Measurements from ENCODE around the gene KLHL29. TPM values are rescaled to one million over a fixed set of nuclear protein-coding genes. Genes with fewer than 3 reads are reported as not detected.

KLHL29 gene
- total RNA-seq, 1 donor from 2014 or later, result 17.5 TPM

GRCh38 chr2:23565814-23566213, 180.8 kb downstream of the KLHL29 start:
- H3K4me1 Mint-ChIP-seq (ENCODE audit: unreplicated experiment), result no peaks in the 10 kb centered on the region

DNA sequence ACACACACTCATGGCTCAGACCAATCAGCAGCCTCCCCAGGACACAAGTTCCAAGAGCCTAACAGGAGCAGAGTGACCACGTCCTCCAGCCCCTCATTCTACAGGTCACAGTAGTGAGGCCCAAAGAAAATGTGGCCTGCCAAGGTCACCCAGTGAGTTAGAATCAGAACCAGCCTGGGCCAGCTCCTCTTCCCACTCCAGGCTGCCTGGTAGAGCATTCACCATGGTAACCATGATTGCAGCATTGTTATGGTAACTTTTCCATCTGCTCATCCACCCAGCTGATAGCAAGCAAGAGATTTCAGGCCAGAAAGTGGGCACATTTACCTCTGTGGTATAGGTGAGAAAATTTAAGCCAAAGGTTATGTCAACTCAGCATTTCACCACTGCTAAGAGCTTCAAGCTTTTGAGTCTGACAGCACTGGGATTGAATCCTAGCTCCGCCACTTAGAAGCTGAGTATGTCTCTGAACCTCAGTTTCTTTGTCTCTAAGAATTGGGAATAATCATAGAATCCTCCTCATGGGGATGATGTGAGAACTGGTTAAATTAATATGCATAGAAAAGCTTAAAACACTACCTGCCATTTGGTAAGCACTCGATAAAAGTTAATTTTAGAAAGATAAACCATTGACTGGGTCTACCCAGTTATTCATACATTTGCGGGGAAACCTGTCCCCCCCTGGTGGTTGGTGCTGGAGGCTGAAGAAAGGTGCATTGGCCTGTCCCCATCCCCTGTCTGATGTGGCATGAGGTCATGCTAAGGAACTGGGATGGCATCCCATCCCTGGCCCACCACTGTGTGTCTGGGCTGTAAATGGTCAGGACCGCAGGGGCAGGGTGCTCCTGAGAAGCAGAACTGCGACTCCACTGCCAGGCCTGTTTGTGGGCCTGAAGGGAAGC, 181.5 kb downstream of the KLHL29 start:
- peak; percentile 53 for DNase-seq (ENCODE audit: low spot score)
- no peak overlapping the region for H3K27ac Mint-ChIP-seq (ENCODE audit: unreplicated experiment)
- H3K27me3 Mint-ChIP-seq (ENCODE audit: unreplicated experiment), result peaks cover 8% of the 10 kb centered on the region
- no peaks in the 10 kb centered on the region for H3K9me3 Mint-ChIP-seq (ENCODE audit: unreplicated experiment)
- H3K36me3 Mint-ChIP-seq (ENCODE audit: low read depth, unreplicated experiment), result peaks cover 6% of the 10 kb centered on the region
- TF ChIP-seq CTCF (IDR thresholded peaks at IDR 0.05; ENCODE audit: unreplicated experiment), result peak; percentile 56
- H3K4me1 Mint-ChIP-seq (ENCODE audit: unreplicated experiment), result no peaks in the 10 kb centered on the region
- H3K4me3 Mint-ChIP-seq (ENCODE audit: unreplicated experiment), result no peak overlapping the region

More at GRCh38 chr2:23565814-23566213, 180.8 kb downstream of the KLHL29 start:
- Mint-ChIP-seq H3K9me3 (ENCODE audit: unreplicated experiment) (no peaks in the 10 kb centered on the region), H3K27me3 (ENCODE audit: unreplicated experiment) (peaks cover 8% of the 10 kb centered on the region), H3K4me3 (ENCODE audit: unreplicated experiment) (no peak overlapping the region), H3K36me3 (ENCODE audit: low read depth, unreplicated experiment) (peaks cover 6% of the 10 kb centered on the region), H3K27ac (ENCODE audit: unreplicated experiment) (no peak overlapping the region)
- no peak for DNase-seq (ENCODE audit: low spot score)
- TF ChIP-seq CTCF (IDR thresholded peaks at IDR 0.05; ENCODE audit: unreplicated experiment), result no peak

DNA sequence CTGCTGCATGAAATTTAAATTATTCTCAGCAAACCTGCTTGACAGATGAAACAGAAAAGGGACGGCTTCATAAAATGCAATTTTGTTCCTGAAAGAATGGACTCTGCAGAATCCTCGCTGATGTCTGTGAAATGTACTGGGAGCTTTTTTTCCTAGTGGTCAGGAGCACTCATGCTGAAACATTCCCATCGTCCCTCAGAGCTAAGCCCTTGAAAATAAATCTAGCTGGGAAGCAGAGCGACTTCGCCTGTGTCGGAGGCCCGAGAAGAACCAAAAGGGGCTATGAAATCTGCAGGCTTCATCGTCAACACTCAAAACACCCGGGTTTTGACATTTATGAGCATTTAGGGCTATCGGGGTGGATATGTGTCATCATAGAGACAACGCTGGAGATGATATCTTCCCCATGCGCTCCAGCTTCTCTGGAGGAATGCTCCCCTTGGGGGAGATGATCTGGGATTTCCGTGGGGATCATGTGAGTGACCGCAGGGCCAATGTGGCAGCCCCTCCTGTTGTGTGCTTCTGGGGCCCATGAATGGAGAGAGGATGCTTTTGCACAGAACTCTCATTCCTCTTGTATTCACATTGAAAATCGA, 182.3 kb downstream of the KLHL29 start:
- Mint-ChIP-seq H3K27me3 (ENCODE audit: unreplicated experiment) (peaks cover 8% of the 10 kb centered on the region), H3K36me3 (ENCODE audit: low read depth, unreplicated experiment) (peaks cover 12% of the 10 kb centered on the region), H3K27ac (ENCODE audit: unreplicated experiment) (no peak overlapping the region), H3K4me1 (ENCODE audit: unreplicated experiment) (peaks cover 5% of the 10 kb centered on the region), H3K4me3 (ENCODE audit: unreplicated experiment) (no peak overlapping the region), H3K9me3 (ENCODE audit: unreplicated experiment) (no peaks in the 10 kb centered on the region)
- TF ChIP-seq CTCF (IDR thresholded peaks at IDR 0.05; ENCODE audit: unreplicated experiment), result no peak
- no peak for DNase-seq (ENCODE audit: low spot score)

GRCh38 chr2:23568211-23568610, 183.2 kb downstream of the KLHL29 start:
- H3K36me3 Mint-ChIP-seq (ENCODE audit: low read depth, unreplicated experiment), result peaks cover 13% of the 10 kb centered on the region
- H3K9me3 Mint-ChIP-seq (ENCODE audit: unreplicated experiment), result no peaks in the 10 kb centered on the region
- H3K4me1 Mint-ChIP-seq (ENCODE audit: unreplicated experiment), result peaks cover 5% of the 10 kb centered on the region
- H3K27ac Mint-ChIP-seq (ENCODE audit: unreplicated experiment), result no peak overlapping the region
- H3K4me3 Mint-ChIP-seq (ENCODE audit: unreplicated experiment), result no peak overlapping the region
- TF ChIP-seq CTCF (IDR thresholded peaks at IDR 0.05; ENCODE audit: unreplicated experiment), result no peak
- DNase-seq (ENCODE audit: low spot score), result no peak
- H3K27me3 Mint-ChIP-seq (ENCODE audit: unreplicated experiment), result peaks cover 8% of the 10 kb centered on the region

Measured in endothelial cell (in vitro differentiated cells).